ENCODE data around the gene FAM20C.

- TF ChIP-seq POLR2A (IDR thresholded peaks at IDR 0.05) (no peak), CTCF (IDR thresholded peaks at IDR 0.05) (no peak)
Measured at GRCh38 chr7:309586-310228, 117.3 kb downstream of the FAM20C start.
